ENCODE measurements around the gene SLC6A9.

GRCh38 chr1:44012941-44013609 is 18.2 kb downstream of the SLC6A9 start:
- no peak for TF ChIP-seq CTCF (IDR thresholded peaks at IDR 0.05 in 4 of 5, conservative IDR thresholded peaks at IDR 0.05 in 1 of 5)
- TF ChIP-seq POLR2A (IDR thresholded peaks at IDR 0.05) = no peak

Measured in gastrocnemius medialis (tissue), 4 donors.